ENCODE data around the gene ADAMTS7. TPM values are rescaled to one million over a fixed set of nuclear protein-coding genes. Genes with fewer than 3 reads are reported as not detected.
"Not testable (repeated sequence)": the region's sequence is repeated elsewhere in the genome, so short reads cannot be mapped to it uniquely, and the experiment has no call there.

The ADAMTS7 gene
- total RNA-seq, 1 donor from 2014 or later, result 12.6 TPM

DNA sequence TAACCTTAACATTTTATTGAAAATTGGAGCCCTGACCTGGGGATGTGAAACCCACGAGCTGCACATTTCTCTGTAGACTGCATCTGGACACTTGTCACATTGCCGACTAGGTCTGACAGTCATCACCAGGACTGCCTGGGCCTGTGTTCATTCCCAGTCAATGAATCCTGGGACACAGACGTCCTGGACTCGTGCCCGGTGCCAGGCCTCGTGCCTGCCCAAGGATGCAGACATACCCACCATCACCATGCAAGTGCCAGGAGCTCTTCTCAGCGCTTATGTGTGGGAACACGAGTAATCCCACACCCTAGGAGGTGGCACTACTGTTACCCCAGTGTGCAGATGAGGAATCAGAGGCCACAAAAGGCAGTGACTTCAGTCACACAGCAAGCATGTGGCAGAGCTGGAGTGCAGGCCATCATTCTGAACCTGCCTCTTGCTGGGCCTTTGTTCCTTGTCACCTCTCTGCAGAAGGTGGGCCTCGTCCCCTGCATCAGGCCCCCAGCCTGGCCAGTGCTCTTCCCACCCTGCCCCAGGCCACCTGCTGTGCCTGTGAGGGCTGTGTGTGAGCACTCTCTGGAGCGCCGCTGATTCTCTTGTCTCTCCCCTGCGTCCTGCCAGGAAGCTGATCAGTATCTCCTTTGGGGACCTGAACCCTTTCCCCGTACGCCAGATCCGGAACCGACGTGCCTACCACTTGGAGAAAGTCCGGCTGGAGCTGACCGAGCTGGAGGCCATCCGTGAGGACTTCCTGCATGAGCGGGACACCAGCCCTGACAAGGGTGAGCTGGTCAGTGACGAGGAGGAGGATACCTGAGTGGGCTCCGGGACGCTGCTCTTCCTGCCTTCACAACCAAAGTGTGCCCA lies 58.5 kb downstream of the ADAMTS7 start:
- no peak for DNase-seq

DNA sequence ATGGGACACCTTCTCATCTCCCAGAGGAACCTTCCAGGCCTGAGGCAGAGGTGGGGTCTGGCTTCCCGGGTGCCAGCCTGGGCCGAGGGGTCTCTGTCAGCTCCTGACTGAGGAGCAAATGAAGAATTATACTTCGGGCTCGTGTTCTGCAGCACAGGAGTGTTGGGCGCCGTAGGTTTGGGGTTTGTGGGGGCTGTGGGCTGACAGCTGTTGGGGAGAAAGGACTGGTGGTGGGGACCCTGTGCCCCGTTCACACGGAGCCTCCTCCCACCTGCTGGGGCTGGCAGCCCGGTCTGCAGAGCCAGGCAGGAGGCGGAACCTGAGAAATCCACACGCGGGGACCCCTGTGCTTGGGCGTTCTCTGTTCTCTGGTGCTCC lies 59.7 kb downstream of the ADAMTS7 start:
- DNase-seq, result no peak

DNA sequence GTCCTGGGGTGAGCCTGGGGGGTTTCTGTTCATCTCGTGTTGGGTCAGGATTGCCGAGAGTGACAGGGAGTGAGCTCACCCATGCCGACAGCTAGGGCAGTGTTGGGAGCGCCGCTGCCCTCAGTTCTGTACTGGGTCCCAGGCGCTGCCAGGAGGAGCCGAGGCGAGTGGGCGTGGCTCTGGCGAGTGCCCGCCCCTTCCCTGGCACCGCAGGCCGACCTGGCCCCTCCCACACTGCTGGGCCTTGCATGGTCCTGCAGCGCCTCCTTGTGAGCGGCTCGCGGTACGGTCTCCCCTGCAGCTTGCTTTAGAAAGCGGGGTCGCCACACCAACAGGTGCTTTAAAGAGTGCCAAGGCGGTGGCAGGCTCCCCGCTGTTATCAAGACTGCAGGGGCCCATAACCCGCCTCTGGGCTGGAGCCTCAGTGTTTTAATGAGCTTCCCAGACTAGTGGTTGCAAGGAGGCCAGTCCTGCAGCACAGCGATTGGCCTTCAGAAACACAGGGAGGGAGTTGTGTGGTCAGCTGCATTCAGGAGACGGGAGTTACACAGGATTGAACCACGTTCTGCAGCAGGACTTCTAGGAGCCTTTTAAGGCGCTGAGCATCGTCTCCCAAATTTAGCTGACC lies 60.2 kb downstream of the ADAMTS7 start:
- DNase-seq, result peak; percentile 96

DNA sequence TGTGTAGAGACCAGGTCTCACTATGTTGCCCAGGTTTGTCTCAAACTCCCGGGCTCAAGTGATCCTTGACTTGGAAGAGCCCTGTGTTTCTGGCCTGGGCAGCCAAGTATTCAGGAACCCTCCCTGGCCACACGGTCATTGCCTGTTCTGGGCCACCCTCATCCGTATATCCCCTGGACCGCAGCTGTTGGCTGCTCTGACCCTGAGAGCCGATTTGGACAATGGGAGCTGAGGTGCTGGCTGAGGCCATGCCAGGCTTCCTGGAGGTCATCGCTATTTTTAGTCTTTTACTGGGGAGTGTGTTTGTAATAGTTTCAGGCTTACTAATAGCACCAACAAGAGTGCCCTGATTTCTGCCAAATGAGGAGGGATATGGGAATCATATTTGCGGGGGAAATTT lies 60.7 kb downstream of the ADAMTS7 start:
- DNase-seq, result peak; percentile 34

DNA sequence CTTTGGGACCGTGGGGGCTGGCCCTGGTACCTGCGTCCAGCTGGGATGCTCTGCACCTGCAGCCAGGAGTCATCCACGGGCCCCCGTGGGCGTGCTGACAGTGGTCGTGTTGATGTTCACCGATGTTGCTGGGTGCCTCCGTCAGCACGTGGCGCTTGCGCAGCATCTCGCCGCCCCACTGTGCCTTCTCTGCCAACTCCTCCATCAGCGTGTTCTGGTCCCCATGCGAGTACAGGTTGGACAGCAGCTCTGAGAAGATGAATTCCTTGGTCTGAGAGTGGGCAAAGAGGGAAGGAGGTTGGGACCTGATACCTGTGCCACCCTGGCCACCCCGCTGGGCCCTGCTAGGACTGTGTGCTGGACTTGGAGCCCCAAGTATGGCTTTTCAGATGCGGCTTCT lies 61.4 kb downstream of the ADAMTS7 start:
- DNase-seq, result no peak

DNA sequence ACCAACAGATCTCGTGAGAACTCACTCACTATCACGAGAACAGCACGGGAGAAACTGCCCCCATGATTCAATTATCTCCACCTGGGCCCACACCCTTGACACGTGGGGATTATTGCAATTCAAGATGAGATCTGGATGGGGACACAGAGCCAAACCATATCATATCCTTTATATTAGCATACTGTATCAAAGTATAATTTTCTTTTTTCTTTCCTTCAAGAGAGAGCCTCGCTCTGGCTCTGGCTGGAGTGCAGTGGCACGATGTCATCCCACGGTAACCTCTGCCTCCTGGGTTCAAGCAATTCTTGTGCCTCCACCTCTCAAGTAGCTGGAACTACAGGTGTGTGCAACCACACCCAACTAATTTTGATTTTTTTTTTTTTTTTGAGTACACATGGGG lies 63.4 kb downstream of the ADAMTS7 start:
- not testable (repeated sequence) for DNase-seq

DNA sequence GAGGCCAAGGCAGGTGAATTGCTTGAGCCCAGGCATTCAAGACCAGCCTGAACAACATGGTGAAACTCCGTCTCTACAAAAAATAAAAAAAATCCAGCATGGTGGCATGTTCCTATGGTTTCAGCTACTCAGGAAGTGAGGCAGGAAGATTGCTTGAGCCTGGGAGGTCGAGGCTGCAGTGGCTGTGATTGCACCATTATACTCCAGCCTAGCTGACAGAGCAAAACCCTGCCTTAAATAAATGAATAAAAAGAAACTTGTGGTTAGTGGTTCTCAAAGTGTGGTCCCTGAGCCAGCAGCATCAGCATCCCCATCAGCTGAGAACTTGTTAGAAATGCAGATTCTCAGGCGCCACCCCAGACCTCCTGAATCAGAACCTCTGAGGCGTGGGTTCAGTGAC lies 69.6 kb downstream of the ADAMTS7 start:
- not testable (repeated sequence) for DNase-seq

DNA sequence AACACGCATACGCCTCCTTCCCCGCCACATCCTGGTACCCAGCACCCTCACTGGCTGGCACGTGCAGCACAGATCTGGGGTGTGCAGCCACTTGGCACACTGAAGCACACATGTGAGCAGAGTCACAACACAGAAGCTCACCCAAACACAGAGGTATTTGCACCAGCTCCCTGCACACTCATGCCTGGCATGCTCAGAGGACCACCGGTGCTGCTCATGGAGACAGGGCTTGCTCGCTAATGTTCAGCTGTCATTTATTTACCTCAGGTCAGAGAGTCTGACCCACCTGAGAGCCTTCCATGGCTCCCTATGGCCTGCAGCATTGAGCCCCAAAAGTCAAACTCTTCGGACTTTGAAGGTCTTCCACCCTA lies 70.4 kb downstream of the ADAMTS7 start:
- DNase-seq, result no peak

DNA sequence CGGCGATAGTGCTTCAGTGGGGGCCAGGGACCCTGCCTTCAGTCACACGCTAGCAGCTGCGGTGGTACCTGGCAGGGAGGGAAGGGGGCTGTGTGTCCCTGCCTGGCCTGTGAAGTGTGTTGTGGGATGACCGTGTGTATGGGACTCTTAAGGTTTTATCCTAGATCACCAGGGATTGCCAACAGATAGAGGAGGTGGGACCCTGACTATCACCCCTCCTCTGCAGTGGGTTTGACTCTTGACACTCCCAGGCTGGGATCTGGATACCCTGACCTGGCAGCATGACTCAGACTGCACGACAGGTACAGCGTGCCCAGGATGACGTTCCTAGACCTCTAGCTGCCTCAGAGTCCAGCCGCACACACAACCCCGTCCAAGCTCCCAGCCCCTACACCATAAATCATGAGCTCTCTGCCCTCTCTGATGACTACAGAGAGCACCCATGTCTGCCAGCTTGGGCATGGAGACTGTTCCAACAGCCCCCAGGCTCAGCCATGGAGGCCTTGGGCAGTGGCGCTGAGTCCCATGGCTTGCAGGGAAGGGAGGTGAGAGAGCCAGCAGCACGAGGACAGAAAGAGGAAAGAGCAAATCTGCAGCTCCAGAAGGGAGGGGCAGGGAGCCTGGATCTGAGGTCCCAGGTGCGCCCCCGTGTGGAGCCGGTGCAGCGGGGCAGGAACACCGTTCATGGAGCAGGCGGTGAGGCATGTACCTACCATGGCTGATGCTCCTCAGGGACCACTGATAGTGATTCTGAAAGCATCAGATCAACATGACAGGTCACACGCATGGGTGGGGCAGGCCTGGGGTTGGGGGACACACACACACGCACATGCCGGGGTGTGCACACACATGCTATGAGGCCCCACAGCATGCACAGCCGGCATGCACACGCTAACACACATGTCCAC lies 71.0 kb downstream of the ADAMTS7 start:
- peak; percentile 70 for DNase-seq

DNA sequence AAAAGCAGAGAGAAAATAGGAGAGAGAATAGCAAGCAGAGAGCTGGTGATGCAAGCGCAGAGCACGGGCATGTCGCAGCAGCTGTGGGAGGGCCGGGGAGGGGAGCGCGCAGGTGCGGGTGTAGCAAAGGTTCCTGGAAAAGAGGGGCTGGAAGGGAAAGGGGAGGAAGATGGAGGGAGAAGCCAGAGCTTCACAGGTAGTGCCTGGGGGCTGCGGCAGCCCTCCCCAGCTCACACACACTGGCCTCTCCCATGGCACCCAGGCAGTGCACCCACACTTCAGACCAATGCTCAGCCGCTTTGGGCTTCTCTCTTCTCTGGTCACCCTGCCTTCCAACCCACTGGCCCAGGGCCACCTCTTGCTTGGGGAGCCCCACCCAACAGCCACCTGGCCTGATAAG lies 72.1 kb downstream of the ADAMTS7 start:
- DNase-seq, result no peak

DNA sequence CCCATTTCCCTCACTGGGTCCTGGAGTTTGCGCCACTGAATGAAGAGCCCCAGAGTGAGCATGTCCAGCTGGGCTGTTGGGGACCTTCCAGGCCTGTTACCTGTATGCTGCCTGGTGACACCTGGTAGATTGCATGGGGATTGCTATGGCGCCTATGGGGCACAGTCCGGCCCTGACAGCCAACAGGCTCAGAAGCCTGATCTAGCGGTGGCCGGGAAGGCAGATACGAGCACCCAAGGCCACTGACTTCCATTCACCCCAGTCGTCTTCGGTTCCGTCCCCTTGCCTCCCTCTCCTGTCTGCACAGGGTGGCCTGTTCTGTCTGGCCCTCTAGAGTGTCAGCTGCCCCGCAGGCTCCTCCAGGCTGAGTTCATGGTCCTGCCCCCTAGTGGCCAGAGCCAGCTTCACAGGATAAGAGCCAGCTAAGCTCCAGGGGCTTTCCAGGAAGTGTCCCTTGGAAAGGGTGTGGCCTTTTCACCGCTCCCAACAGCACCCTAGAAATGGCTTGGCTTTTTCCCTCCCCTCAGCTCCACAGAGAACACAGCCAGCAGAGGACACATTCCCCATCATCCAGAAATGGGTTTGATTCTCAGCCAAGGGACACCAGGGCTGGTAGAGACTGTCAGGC lies 73.2 kb downstream of the ADAMTS7 start:
- peak; percentile 59 for DNase-seq

DNA sequence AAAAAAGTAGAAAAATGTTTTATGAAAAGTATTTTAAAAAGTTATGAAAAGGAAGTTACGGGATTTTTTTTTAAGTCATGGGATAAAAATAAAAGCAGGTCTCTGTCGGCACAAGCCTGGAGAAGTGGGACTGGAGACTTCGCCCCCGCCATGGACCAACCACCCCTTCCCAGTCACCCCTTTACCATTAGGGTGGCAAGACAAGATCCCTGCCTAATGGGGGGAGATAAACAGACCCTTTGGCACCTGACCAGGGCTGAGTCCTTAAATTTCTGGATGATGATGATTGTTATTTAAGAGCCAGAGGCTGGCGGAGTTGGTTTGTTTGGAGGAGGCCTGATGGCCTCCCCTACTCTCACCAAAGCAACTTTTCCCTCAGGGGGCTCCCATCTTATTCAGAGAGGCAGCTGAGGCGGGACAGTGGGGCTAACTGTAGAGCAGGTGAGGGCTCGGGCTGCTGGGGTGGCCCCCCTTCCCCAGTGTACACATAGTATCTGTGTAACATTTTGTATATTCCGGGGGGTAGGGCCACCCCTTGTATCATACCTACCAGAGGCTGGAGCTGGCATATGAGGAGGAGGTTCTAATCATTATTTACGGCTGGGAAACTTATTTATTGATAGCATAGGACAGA lies 74.0 kb downstream of the ADAMTS7 start:
- no peak for DNase-seq

DNA sequence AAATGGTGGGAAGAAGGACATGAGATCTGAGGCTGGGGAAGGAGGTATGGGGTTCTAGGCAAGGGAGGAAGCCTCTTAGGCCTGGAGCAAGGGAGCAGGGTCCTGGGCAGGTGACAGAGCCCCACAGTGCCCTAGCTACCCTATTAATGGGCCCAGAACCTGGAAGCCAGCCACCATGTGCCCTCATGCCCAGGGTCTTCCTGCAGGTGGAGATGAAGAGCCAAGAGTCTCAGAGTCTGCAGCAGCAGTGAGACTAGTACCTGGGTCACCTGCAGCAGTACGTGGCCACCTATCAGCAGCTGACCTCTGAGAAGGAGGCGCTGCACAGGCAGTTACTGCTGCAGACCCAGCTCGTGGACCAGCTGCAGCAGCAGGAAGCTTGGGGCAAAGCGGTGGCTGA lies 75.0 kb downstream of the ADAMTS7 start:
- not testable (repeated sequence) for DNase-seq

DNA sequence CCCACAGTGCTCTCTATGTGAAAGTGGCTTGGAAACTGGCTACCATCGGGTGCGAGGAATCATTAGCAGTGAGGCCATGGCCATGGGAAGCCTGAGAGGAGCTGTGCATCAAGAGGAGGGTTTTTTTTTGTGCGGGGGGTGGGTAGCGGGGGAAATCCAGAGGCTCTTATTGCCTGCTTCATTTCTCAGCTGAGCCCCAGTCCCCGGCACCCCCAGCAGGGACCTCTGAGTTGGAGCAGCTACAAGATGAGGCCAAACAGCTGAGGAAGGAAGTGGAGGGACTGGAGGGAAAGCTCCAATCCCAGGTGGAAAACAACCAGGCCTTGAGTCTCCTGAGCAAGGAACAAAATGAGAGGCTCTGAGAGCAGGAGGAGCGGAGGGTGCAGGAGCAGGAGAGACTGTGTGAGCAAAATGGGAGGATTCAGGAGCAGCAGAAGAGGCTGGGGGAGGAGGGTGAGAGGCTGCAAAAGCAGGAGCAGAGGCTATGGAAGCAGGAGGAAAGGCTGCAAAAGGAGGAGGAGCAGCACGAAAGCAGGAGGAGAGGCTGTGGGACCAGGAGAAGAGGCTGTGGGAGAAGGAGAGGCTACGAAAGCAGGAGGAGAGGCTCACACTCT lies 76.7 kb downstream of the ADAMTS7 start:
- DNase-seq, result no peak

DNA sequence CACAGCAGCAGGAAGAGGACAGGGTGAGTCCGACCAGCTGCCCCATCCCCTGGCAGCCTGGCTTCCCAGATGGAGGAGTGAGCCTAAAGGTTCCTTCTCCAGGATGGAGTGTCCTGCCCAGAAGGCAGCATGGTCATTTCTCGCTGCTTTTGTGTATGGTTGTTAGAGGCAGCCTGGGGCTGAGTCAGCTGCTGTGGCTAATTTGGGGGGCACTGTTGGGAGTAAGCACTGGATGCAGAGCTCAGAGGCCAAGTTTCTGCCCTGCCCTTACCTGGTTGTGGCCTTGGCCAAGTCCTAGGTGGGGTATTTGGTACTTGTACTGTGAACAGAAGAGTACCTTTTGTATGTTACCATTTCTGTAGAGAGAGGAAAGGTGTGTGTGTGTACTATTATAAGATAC lies 78.6 kb downstream of the ADAMTS7 start:
- DNase-seq, result no peak

DNA sequence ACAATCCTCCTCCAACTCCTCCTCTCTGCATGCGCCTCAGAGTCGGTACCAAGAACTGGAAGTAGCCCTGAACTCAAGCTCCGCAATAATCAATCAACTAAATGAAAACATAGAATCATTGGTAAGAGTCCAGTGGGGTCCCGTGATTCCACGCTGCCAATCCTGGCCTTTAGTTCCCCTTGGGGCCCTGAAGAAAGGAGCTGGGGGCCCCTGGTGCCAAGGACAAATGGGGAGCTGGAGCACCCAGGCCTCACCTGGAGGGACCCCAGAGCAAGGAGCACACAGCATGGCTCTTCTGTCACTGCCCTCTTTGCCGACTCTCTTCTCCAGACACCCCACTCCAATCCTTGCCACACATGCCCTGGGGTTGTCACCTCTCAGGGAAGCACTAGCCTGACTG lies 80.3 kb downstream of the ADAMTS7 start:
- DNase-seq, result no peak

DNA sequence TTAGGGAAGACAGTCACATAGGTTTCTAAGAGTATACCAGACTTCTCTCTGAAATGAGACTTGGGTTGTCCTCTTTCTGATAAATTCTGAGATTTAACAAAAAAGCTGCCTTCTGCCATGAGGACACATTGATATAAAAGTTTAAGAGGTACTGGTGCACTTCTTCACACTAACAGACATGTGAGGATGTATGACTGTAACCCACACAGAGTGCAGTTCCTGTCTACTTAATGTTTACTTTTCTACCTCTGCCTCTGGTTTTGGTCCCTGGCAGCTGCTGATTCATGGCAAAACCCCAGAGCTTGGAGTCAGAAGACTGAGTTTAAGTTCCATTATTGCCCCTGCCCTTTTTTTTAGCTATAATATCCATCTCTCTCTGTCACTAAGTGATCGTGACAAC lies 82.8 kb downstream of the ADAMTS7 start:
- DNase-seq, result not testable (repeated sequence)

DNA sequence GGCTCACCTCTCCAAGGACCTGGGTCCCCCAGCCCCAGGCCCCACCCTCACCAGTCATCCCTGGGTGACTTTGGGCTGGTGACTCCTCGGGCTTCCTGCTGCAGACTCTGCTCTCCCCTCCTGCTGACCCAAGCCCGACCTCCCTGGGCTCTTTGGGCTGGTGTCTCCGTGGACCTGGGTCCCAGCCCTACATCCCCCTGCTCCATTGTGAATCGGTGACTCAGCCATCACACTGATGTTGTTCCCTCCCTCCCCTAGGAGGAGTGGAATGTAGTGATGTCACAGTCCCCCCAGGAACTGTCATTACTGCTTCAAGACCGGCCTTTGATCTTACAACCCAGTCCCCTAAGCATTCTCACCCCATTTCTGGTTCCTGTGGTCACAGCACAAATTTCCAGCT lies 83.7 kb downstream of the ADAMTS7 start:
- DNase-seq, result no peak

DNA sequence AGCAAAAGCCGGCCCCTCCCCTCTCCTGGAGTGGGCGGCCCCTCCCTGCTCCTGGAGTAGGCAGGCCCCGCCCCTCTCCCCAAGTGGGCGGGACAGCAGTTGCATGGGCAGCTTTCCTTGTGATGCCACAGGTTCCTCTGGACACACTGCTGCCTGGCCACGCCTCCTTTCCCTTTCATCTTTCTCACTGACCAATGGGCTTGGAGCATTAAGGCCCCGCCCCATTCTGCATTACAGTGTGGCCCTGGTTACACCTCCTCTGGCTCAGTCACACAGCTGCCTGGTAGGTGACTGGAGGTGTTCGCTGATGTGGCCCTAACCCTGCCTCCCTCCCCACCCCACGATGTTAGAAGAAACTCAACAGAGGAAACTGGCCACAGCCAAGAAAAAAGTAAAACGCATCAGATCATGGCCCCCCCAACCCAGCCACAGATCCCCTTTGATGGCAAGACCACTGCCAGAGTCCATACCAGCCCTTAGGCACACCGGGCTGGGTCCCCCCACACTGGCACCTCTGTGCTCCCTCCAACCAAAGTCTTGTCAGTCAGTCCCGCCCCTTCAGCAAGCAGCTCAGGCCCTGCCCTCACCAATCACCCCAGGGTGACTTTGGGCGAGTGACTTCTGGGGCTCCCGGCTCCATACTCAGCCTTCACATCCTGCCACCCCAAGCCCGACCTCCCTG lies 84.3 kb downstream of the ADAMTS7 start:
- no peak for DNase-seq

DNA sequence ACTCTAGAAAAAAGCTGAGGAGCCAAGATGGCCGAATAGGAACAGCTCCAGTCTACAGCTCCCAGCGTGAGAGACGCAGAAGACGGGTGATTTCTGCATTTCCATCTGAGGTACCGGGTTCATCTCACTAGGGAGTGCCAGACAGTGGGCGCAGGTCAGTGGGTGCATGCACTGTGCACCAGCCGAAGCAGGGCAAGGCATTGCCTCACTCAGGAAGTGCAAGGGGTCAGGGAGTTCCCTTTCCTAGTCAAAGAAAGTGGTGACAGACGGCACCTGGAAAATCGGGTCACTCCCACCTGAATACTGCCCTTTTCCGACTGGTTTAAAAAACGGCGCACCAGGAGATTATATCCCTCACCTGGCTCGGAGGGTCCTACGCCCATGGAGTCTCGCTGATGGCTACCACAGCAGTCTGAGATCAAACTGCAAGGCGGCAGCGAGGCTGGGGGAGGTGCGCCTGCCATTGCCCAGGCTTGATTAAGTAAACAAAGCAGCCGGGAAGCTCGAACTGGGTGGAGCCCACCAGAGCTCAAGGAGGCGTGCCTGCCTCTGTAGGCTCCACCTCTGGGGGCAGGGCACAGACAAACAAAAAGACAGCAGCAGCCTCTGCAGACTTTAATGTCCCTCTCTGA lies 91.3 kb downstream of the ADAMTS7 start:
- DNase-seq, result not testable (repeated sequence)

DNA sequence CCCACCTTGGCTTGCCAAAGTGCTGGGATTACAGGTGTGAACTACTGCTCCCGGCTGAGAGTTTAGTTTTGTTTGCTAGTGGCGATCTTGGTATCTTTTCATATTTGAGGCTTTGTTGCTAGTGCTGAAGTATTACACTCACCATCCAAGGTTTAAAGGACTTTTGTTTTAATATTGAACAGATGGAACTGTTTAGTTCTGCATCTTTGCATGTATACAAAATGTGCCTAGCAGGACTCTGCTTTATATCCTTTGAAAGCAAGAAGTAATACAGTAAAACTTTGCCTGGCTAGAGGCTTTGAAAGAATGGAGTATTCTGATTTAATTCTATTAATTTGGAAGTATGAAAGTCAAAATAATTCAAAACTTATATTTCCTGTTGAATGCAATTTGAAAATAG lies 92.4 kb downstream of the ADAMTS7 start:
- no peak for DNase-seq

All from dermis blood vessel endothelial cell (primary cell).